ENCODE results near the gene PRSS22. TPM values are rescaled to one million over a fixed set of nuclear protein-coding genes. Genes with fewer than 3 reads are reported as not detected.
"Not testable (repeated sequence)": the region's sequence is repeated elsewhere in the genome, so short reads cannot be mapped to it uniquely, and the experiment has no call there.

Gene PRSS22, protein sequence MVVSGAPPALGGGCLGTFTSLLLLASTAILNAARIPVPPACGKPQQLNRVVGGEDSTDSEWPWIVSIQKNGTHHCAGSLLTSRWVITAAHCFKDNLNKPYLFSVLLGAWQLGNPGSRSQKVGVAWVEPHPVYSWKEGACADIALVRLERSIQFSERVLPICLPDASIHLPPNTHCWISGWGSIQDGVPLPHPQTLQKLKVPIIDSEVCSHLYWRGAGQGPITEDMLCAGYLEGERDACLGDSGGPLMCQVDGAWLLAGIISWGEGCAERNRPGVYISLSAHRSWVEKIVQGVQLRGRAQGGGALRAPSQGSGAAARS
- total RNA-seq, result not detected

DNA sequence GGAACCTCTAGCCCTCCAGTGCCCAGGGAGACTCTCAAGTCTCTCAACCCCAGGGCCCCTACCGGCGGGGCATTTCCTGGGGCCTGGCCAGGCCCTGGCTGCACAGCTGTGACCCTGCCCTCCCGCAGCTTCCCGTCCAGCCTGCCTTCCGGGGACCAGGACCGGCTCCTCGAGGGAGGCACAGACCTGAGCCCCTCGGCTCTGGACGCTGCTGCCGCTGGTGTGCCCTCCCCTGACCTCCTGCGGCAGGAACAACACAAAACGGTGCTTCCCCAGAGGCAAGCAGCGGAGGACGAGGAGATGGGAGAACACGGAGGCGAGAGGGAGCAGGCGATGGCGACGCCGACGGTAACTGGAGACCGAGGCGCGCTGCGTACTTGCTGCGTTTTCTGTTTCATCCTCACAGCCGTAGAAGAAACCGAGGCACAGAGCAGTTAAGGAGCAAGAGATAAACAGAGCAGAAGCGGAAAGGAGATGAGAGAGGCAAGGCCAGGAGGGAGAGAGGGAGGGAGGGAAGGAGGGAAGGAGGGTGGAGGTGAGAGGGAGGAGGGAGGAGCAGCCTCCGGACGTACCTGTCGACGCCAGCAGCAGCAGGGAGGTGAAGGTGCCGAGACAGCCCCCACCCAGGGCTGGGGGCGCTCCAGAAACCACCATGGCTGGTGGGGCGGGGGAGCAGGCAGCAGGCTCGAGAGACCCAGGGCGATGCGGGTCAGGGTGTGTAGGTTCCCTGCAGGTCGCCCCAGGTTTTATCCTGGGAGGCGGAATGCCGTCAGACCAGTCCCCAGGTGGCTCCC is at the start of gene PRSS22:
TSS of gene PRSS22 (minus strand) at position 720 of the 794 bp plus-strand sequence. CDS start at position 654, 66 bp downstream.
- no peak for DNase-seq

DNA sequence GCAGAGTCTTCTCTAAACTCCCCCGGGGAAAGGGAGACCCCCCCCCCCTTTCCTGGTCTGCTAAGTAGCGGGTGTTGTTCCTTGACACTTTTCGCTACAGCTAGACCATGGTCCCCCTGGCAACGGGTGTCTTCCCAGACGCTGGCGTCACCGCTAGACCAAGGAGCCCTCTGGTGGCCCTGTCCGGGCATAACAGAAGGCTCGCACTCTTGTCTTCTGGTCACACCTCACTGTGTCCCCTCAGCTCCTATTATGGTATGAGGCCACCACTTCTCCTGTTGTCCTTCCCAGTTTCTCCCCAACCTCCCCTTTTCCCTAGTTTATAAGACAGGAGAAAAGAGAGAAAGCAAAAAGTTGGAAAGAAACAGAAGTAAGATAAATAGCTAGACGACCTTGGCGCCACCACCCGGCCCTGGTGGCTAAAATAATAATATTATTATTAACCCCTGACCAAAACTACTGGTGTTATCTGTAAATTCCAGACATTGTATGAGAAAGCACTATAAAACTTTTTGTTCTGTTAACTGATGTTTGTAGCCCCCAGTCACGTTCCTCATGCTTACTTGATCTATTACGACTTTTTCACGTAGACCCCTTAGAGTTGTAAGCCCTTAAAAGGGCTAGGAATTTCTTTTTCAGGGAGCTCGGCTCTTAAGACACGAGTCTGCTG is 49.2 kb upstream of the PRSS22 start:
- not testable (repeated sequence) for DNase-seq

DNA sequence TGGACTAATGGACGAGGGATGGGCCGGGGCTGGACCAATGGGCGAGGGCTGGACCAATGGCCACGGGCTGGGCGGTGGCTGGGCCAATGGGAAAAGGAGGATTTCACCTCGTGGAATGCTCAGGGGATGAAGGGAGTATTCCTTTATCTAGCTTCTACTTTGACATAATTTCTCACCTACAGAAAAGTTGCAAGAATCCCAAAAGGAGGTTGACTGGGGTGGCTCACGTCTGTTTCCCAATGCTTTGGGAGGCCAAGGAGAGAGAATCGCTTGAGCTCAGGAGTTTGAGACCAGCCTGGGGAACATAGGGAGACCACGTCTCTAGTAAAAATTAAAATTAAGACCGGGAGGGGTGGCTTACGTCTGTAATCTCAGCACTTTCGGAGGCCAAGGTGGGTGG is 48.0 kb upstream of the PRSS22 start:
- DNase-seq, result no peak

DNA sequence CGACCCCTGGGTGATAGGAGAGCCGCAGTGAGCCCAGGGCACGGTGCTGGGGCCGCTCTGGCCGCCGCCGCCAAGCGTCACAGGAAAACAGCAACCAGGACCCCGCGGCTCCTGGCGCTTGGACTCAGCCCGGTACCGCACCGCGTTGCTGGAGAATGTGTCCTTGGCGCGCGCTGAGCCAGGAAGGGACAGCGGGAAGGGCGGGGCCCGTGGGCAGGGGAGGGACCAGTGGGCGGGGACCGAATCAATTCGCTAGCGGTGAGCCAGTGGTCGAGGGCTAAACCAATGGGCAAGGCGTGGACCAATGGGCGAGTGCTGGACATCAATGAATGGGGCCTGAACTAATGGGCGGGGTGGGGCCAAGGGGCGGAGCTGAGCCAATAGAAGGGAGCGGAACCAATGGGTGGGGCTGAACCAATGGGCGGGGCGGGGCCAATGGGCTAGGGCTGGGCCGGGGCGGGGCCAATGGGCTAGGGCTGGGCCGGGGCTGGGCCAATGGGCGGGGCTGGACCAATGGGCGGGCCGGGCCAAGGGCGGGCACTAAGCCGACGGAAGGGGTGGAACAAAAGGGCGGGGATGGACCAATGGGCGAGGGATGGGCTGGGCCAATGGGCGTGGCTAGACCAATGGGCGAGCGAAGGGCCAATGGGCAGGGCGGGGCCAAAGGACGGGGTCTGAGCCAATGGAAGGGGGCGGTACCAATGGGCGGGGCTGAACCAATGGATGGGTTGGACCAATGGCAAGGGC is 47.4 kb upstream of the PRSS22 start:
- DNase-seq, result peak; percentile 100

DNA sequence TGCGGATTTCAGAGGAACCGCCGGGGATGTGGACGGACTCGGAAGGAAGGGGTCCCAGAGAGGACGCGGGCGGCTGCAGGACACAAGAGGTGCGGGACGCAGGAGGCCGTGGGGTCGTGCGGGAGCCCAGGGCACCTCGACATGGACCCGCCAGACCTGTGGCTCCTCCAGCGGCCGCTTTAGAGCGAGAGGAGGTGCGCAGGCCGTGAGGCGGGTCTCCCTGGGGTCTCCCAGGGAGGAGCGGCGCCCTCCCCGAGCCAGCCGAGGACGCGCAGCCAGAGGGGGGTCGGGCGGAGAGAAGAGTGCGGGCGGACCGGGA is 46.9 kb upstream of the PRSS22 start:
- no peak for DNase-seq

DNA sequence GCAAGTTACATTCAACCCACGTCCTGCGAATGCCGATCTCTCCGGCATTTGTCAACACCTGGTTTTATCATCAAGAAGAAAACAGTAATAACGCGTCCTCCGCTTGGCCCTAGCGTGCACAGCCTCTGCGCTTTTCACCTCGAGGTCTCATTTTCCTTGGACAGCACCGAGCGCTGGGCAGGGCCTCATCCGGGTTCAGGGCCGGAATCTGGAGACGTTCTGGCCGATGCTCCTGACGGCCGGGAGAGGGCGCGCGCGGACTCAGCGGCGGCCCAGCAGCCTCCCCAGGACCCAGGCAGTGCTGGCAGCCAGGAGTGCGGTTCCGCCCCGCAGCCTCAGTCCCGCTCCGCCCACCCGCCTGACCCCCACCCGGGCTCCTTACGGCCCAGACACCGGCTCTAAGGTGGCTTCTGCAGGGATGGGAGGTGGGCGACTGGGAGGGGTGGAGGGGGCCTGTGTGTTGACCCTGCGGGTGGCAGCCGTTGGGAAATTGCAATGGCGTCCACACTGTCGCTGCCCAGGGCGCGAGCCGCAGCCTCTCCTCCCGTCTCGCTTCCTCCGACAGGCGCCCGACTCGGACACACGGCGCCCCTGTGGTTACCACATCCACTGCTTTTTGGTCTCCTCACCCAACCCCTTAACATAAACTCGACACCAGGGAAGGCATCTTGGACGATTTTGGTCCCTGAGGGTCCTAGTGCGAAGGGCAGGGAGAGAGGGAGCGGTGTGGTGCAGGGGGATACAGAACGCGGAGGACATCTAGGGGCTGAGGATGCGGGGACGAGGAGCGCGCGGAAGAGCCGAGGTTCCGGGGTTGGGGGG is 46.3 kb upstream of the PRSS22 start:
- DNase-seq, result peak; percentile 79

DNA sequence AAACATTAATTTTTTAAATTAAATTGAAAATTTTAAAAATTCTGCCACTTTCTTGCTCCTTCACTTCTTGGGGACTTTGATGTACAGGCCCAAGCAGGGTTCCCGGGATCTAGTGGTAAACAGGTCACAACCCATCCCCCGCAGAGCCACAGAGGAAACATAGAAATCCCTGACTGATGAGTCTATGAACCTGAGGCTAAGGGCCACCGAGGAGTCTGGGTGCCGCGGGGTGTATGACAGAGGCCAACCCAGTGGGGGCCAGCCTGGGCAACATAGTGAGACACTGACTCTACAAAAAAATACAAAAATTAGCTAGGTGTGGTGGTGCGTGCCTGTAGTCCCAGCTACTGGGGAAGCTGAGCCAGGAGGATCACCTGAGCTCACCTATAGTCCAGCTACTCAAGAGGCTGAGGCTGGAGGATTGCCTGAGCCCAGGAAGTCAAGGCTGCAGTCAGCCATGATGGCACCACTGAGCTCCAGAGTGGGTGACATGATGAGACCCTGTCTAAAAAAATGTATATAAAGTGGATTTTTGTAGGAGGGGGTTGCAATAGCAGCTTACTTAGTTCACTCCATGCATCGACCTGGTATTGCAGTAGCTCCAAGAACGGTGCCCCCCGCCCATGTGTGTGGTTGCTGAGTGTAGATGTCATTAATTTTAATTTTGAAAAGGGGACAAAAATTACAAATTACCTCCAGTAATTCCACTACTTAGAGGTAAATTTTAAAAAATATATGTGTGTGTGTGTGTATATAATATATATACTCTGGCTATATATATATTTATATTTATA is 44.6 kb upstream of the PRSS22 start:
- DNase-seq, result no peak

DNA sequence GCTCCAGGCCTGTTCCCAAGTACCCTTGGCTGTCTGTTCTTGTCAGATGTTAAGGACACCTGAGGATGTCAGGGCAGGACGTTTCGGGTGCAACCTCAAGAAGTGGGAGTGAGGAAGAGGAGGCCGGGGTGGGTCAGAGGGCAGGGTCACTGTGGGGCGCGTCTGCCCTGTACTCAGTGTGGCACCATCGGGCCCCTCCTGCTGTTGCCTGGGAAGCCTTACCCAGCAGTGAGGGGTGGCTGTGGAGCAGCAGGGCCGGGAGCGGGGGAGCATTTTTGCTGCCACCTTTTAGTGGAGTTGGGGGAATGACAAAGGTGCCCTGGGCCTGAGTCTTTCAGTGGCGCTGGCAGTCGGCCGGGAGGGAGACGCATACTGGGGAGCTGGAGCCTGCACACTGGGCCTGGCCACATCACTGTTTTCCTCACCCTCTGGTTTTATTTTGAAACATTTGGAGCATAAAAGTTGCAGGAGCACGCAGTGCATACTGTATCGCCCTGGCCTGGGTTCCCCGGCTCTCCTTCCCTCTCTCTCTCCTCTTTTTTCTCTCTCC is 42.6 kb upstream of the PRSS22 start:
- DNase-seq, result no peak

DNA sequence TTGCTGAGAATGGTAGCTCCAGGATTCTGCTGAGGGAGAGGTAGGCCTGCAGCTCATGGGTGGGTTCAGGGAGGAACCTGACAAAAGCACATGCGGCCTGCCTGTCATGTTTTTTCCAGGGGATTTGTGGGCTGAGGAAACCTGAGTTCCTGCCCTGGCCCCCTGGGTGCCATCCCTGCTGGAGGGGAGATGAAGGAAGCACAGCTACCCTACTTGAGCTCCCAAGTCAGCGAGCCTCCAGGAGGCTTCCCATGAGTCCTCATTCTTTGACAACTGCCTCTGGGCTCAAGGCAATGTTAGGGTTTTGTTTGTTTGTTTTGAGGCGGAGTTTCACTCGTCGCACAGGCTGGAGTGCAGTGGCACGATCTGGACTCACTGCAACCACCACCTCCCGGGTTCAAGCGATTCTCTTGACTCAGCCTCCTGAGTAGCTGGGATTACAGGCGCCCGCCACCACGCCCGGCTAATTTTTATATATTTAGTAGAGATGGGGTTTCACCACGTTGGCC is 41.6 kb upstream of the PRSS22 start:
- DNase-seq, result no peak

DNA sequence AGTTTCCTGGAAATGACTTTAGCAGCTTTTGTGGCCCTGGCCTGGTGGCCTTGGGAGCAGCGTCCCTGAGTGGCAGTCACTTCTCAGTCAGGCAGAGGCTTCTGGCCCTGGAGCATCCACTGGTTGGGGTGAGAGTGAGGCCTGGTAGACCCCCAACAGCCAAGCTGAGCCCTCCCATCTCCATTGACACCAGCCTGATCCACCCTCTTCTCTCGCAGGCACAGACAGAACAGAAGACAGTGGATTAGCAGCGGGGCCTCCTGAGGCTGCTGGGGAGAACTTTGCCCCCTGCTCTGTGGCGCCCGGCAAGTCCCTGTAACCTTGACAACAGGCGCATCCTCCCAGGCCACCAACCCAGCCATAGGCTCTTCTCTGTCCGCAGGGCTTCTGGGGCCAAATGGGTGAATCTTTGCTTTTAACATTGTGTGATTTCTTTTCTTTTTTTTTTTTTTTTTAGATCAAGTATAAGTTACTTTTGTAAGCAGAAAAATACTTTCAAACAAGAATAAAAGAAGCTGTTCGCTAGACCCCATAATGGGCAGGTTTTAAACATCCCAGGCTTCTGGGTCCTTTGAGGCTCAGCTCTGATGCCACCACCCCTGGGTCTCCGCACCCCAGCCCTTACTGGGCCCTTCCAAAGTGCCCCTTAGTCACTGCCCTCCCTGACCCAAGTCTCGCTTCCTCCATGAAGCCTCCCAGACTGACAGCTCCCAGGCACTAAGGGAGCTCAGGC is 41.0 kb upstream of the PRSS22 start:
- no peak for DNase-seq

DNA sequence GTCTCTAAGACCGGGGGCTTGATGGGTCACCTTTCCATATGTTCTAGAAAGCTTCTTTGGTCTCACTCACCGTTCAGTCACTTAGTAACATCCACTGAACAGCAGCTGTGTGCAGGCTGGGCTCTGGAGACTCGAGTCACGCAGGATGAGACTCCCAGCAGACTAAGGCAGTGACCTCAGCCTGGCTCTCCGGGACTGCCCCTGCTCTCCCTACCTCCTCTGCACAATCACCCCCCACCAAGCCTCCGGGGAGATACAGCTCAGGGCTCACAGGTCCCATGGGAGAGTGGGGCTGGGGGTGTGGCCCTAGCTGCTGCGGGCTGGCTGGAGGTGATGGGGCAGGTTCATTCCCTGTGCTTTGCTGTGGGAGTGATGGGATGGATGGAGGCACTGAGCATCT is 39.1 kb upstream of the PRSS22 start:
- DNase-seq, result no peak

DNA sequence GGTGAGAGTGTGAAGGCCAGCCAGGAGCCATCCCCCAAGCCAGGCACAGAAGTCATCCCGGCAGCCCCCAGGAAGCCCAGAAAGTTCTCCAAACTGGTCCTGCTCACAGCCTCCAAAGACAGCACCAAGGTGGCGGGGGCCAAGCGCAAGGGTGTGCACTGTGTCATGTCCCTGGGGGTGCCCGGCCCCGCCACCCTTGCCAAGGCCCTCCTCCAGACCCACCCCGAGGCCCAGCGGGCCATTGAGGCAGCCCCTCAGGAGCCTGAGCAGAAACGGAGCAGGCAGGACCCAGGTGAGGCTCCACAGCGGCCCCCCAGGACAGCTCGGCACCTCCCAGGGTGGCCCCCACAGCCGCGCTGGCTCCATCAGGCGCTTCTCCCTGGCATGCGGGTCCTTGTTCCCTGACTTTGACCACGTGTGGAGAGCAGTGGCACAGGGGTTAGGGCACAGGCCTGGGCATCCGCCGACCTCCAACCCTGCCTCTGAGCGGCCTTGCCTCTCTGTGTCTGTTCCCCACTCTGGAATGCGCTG is 38.6 kb upstream of the PRSS22 start:
- no peak for DNase-seq

DNA sequence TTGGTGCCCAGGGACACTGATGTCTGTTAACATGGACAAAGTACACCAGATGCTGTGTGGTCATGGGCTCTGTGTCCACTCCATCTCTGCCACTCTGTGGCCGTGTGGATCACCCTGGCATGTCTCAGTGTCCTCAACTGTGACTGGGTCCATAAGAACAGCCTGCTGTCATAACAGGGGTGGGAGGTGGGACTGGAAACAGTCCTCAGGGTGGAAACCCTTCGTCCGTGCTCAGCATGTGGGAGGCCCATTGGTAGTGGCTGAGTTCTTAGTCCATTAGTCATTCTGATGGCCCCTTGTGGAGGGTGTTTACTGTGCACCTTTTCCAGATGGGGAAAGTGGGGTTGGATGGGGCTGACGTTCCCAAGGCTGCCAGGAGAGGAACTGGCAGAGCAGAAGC is 37.8 kb upstream of the PRSS22 start:
- no peak for DNase-seq

DNA sequence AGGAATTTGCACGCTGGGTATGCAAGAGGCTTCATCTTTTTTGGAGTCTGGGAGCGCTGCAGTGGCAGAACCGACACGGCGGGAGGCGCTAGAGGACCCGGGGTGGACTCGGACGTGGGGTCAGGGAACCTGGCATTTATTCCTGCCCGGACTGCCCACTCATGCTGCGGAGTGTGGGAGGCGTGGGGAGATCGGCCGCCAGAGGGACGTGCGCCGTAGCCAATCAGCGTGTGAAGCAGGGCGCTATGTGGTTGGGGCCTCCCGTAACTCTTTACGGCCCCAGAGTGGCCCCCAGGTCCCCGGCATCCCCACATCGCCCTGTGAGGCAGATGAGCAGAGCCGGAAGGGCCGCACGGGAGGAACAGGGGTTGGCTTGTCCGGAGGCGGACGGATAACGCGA is 36.3 kb upstream of the PRSS22 start:
- DNase-seq, result no peak

DNA sequence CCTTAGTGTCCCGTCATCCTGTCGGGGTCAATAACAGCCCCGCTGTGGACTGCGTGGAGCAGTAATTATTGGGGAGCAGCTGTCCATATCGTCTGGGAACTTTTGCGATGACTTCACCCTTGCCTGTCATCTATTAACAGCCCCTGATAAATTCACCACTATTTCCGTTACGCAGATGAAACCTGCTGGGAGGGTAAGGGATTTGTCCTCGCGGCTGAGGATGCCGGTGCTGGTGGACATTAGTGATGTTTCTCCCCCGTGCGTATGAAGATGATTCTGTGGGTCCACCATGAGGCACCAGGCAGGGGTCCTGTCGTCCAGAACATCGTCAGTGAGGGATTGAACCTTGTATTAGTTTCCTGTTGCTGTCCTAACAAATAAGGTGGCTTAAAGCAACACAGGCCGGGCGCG is 26.1 kb upstream of the PRSS22 start:
- DNase-seq, result no peak

DNA sequence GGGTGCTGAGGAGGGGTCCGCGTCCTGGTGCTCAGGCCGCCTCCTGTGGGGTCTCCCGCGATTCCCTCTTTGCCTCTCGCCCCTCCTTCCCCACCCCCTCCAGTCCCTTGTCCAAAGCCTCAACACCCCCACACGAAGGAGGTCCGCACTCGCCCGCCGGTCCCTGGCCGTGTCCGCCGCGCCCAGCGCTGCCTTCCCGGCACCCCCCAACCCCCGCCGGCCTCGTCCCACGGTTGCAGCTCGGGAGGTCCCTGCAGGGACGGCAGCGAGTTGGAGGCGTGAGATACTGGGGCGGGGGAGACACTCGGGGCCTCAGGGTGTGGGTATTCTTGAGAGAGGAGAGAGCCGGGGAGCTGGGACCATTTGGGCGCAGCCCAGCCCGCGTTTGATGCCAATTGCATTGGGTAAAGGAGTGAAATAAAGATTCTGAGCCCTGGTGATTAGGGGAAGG is 25.5 kb upstream of the PRSS22 start:
- DNase-seq, result peak; percentile 9

DNA sequence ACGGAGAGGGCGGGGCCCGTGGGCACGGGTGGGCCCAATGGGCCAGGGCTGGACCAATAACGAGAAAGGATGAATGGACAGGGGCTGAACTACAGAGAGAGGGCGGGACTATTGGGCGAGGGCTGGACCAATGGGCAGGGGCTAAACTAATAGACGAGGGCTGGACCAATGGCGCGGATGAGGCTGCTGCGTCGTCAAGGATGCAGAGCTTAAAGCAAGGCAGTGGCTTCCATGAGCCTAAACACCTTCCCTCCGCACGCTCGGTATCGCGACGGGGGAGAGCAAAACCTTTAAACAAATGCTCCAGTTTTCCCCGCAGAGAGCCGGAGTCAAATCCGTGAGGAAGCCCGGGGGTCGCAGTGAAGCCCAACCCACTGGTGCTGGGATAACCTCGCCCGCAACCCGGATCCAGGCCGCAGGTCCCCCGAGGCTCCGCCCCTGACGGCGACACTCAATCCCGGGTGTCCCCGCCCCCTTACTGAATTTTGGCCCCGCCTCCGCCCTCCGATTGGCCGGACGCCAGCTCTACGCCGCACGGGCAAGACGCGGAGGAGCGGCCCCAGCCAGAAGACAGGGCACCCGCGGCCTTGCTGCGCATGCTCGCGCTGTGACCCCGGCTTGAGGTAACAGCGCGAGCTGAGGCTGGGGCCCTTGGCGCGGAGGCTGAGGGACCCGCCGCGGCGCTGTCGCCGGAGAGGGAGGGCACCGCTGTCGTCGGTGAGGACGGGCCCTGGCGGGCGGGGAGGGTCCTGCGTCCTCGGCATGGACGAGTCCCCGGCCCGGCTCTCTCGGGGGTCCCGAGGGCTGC is 24.9 kb upstream of the PRSS22 start, which contains the start of gene FLYWCH2:
TSS of gene FLYWCH2 (plus strand) at position 566 of the 808 bp plus-strand sequence. CDS start 13,235 bp downstream, outside the sequence.
- DNase-seq, result peak; percentile 97

Measured in occipital lobe (tissue), 2 donors.